GM19035 (cell line): ENCODE data around the gene RSRC1.
A peak's percentile ranks its signal among the peaks of the same experiment; 100 is the strongest.
"Not testable (repeated sequence)": the region's sequence is repeated elsewhere in the genome, so short reads cannot be mapped to it uniquely, and the experiment has no call there.

Source experiments
- ATAC-seq: cut with Tn5 transposase; IDR thresholded peaks from one replicate; pipeline ENCODE4 v1.9.1; 2021; ENCODE audit not compliant: unreplicated experiment

The RSRC1 gene

GRCh38 chr3:158109804-158110657 is at the start of gene RSRC1:
Gene RSRC1, plus strand, starts transcription at chr3:158110089. Its CDS starts 12,016 bp downstream, at chr3:158122105.
- ATAC-seq: peak; percentile 79

GRCh38 chr3:158065574-158065973 is 44.3 kb upstream of the RSRC1 start:
- not testable (repeated sequence) for ATAC-seq

GRCh38 chr3:158072790-158073189 is 37.1 kb upstream of the RSRC1 start:
- ATAC-seq: no peak

GRCh38 chr3:158074591-158074990 is 35.3 kb upstream of the RSRC1 start:
- ATAC-seq: no peak

GRCh38 chr3:158079599-158079998 is 30.3 kb upstream of the RSRC1 start:
- ATAC-seq: no peak

GRCh38 chr3:158084651-158085050 is 25.2 kb upstream of the RSRC1 start:
- ATAC-seq: no peak

- no peak for ATAC-seq
These were observed 24.5 kb upstream of the RSRC1 start for GRCh38 chr3:158085358-158085757.

GRCh38 chr3:158085931-158086330 is 24.0 kb upstream of the RSRC1 start:
- ATAC-seq: no peak

- no peak for ATAC-seq
These were observed 23.5 kb upstream of the RSRC1 start for GRCh38 chr3:158086361-158086760.

GRCh38 chr3:158086776-158087175 is 23.1 kb upstream of the RSRC1 start:
- no peak for ATAC-seq

- no peak for ATAC-seq
These were observed 18.4 kb upstream of the RSRC1 start for GRCh38 chr3:158091531-158091930.

GRCh38 chr3:158093526-158093925 is 16.4 kb upstream of the RSRC1 start:
- ATAC-seq: no peak

GRCh38 chr3:158094235-158095110 is 15.4 kb upstream of the RSRC1 start:
- peak; percentile 51 for ATAC-seq

GRCh38 chr3:158095111-158095813 is 14.6 kb upstream of the RSRC1 start:
- no peak for ATAC-seq

GRCh38 chr3:158095814-158096704 is 13.8 kb upstream of the RSRC1 start:
- ATAC-seq: no peak

- no peak for ATAC-seq
These were observed 12.8 kb upstream of the RSRC1 start for GRCh38 chr3:158097081-158097592.

GRCh38 chr3:158097593-158098308 is 12.1 kb upstream of the RSRC1 start:
- peak; percentile 85 for ATAC-seq

GRCh38 chr3:158098309-158098639 is 11.6 kb upstream of the RSRC1 start:
- ATAC-seq: no peak

- ATAC-seq: no peak
These were observed 11.0 kb upstream of the RSRC1 start for GRCh38 chr3:158098834-158099424.
